KMS-11 (cell line): ENCODE results near the gene PTPRJ.

ENCODE experiments used
- H2AFZ ChIP-seq: fragments of 200-600 bp; sonication (generic); 2 replicates; pipeline ENCODE4 v1.6.1; 2016; ENCODE audit warnings: antibody characterized with exemption, mixed run types, low read depth
- H3K27ac ChIP-seq: fragments of 200-600 bp; sonication (generic); 2 replicates; pipeline ENCODE4 v1.6.1; 2016; ENCODE audit warnings: mild to moderate bottlenecking, mixed run types
- H3K27me3 ChIP-seq: fragments of 200-600 bp; sonication (generic); 2 replicates; pipeline ENCODE4 v1.6.1; 2017; ENCODE audit warnings: mild to moderate bottlenecking, low read depth, mixed run types, moderate library complexity; ENCODE audit not compliant: insufficient read depth
- H3K36me3 ChIP-seq: fragments of 200-600 bp; sonication (generic); 2 replicates; pipeline ENCODE4 v1.6.1; 2017; ENCODE audit warnings: mild to moderate bottlenecking, mixed run types; ENCODE audit not compliant: insufficient read depth
- H3K4me1 ChIP-seq: fragments of 200-600 bp; sonication (generic); 2 replicates; pipeline ENCODE4 v1.6.1; 2016; ENCODE audit warnings: mild to moderate bottlenecking, low read depth, mixed run types; ENCODE audit not compliant: poor library complexity, severe bottlenecking
- H3K4me2 ChIP-seq: fragments of 200-600 bp; sonication (generic); 2 replicates; pipeline ENCODE4 v1.7.0; 2016; ENCODE audit warnings: mild to moderate bottlenecking, mixed run types
- H3K4me3 ChIP-seq: fragments of 200-600 bp; sonication (generic); IDR thresholded peaks from 2 replicates; pipeline ENCODE4 v1.6.1; 2017; ENCODE audit warnings: low read depth, low read length, mixed read lengths; ENCODE audit not compliant: insufficient read depth
- H3K79me2 ChIP-seq: fragments of 200-600 bp; sonication (generic); 2 replicates; pipeline ENCODE4 v1.6.1; 2016; ENCODE audit warnings: low read depth, mixed run types; ENCODE audit not compliant: insufficient read depth
- H3K9ac ChIP-seq: fragments of 200-600 bp; sonication (generic); 2 replicates; pipeline ENCODE4 v1.6.1; 2016; ENCODE audit warnings: mild to moderate bottlenecking, mixed run types
- H4K20me1 ChIP-seq: fragments of 200-600 bp; sonication (generic); 2 replicates; pipeline ENCODE4 v1.6.1; 2016; ENCODE audit warnings: mild to moderate bottlenecking, mixed run types; ENCODE audit not compliant: insufficient read depth
- TF ChIP-seq, protein P1 (sequence below): fragments of 200-600 bp; sonication (generic); conservative IDR thresholded peaks from 2 replicates; pipeline ENCODE4 v1.6.1; 2017; ENCODE audit warnings: low read depth, mild to moderate bottlenecking, antibody characterized with exemption, low read length, moderate library complexity, mixed read lengths

Gene PTPRJ

DNA sequence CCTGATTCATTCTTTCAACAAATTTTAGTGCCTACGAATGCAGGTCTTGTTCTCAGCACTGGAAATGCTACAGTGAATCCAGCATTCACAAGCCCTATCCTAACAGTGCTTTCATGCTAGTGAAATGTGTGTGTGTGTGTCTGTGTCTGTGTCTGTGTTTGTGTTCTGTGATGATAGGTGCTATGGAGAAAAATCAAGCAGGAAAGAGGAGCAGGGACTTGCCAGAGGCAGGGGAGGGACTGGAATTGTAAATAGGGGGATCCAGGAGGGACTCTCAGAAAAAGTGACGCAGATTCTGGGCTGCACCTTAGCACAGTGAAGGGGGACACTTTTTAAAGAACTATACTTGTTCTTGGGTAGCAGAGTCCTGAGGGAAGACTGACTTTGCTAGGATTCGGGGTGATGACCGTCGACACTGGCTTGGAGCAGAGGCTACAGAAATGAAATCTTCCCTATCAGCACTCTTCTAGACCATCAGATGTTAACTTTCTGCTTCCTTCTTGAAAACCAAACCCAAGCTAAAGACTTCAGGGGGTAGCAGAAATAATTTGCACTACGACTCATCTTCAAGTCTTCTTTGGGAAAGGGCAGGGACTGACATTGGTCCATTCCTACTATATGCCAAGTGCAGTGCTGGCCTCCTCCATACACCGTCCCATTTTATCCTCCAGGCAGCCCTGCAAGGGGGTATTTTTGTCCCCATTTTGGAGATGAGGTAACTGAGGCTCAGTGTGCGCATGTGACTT is 39.3 kb upstream of the PTPRJ start:
- no peaks in the 10 kb centered on the region for H3K4me1 ChIP-seq
- no peak overlapping the region for H3K4me2 ChIP-seq
- H2AFZ ChIP-seq = no peak overlapping the region
- no peak overlapping the region for H3K9ac ChIP-seq
- no peaks in the 10 kb centered on the region for H3K27me3 ChIP-seq
- TF ChIP-seq, protein P1, sequence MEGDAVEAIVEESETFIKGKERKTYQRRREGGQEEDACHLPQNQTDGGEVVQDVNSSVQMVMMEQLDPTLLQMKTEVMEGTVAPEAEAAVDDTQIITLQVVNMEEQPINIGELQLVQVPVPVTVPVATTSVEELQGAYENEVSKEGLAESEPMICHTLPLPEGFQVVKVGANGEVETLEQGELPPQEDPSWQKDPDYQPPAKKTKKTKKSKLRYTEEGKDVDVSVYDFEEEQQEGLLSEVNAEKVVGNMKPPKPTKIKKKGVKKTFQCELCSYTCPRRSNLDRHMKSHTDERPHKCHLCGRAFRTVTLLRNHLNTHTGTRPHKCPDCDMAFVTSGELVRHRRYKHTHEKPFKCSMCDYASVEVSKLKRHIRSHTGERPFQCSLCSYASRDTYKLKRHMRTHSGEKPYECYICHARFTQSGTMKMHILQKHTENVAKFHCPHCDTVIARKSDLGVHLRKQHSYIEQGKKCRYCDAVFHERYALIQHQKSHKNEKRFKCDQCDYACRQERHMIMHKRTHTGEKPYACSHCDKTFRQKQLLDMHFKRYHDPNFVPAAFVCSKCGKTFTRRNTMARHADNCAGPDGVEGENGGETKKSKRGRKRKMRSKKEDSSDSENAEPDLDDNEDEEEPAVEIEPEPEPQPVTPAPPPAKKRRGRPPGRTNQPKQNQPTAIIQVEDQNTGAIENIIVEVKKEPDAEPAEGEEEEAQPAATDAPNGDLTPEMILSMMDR = no peak
- H3K79me2 ChIP-seq = no peaks in the 10 kb centered on the region
- H3K27ac ChIP-seq = no peak overlapping the region
- no peaks in the 10 kb centered on the region for H3K36me3 ChIP-seq
- no peak overlapping the region for H3K4me3 ChIP-seq
- no peaks in the 10 kb centered on the region for H4K20me1 ChIP-seq

GRCh38 chr11:47941907-47942558 is 38.3 kb upstream of the PTPRJ start:
- no peaks in the 10 kb centered on the region for H3K27me3 ChIP-seq
- H2AFZ ChIP-seq = no peak overlapping the region
- TF ChIP-seq, protein P1 = no peak
- no peak overlapping the region for H3K27ac ChIP-seq
- no peak overlapping the region for H3K4me3 ChIP-seq
- no peaks in the 10 kb centered on the region for H3K36me3 ChIP-seq
- no peak overlapping the region for H3K9ac ChIP-seq
- no peak overlapping the region for H3K4me2 ChIP-seq
- H3K4me1 ChIP-seq = no peaks in the 10 kb centered on the region
- no peaks in the 10 kb centered on the region for H4K20me1 ChIP-seq
- no peaks in the 10 kb centered on the region for H3K79me2 ChIP-seq

- H3K79me2 ChIP-seq = no peaks in the 10 kb centered on the region
Measured at GRCh38 chr11:47943721-47944586, 36.4 kb upstream of the PTPRJ start.

DNA sequence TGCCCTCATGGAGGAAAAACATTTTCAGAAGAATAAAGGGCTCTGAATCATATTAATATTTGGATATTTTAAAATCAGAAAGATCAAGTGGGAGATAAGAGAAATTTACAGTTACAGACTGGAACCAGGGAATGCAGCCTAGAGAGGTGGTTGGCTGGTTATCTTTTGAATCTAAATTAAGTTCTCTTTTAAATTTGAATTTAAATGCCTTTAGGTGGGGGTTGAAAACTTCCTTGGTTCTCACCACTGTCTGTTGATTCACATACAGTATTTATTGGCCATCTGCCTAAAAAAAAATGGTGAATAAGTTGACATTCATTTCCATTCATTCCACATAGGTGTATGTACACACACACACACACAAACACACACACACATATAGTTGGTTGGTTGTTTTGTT is 35.7 kb upstream of the PTPRJ start:
- Histone ChIP-seq H3K36me3 (no peaks in the 10 kb centered on the region), H3K79me2 (no peaks in the 10 kb centered on the region), H3K9ac (no peak overlapping the region), H3K4me2 (no peak overlapping the region), H2AFZ (no peak overlapping the region), H4K20me1 (no peaks in the 10 kb centered on the region), H3K4me3 (no peak overlapping the region), H3K27ac (no peak overlapping the region), H3K27me3 (no peaks in the 10 kb centered on the region), H3K4me1 (no peaks in the 10 kb centered on the region)
- TF ChIP-seq, protein P1 = no peak

More at GRCh38 chr11:47943721-47944586, 36.4 kb upstream of the PTPRJ start:
- Histone ChIP-seq H3K27me3 (no peaks in the 10 kb centered on the region), H3K4me2 (no peak overlapping the region), H2AFZ (no peak overlapping the region), H3K4me3 (no peak overlapping the region), H3K27ac (no peak overlapping the region), H3K36me3 (no peaks in the 10 kb centered on the region), H3K9ac (no peak overlapping the region), H3K4me1 (no peaks in the 10 kb centered on the region), H4K20me1 (no peaks in the 10 kb centered on the region)
- TF ChIP-seq, protein P1 = no peak
